Measurements from ENCODE around the gene AUTS2.

Gene AUTS2

GRCh38 chr7:69599955-69600709 is 1.9 kb downstream of the AUTS2 start:
- DNase-seq (ENCODE audit: low read depth, low spot score), result no peak

- DNase-seq (ENCODE audit: low read depth, low spot score), result no peak
Observed at GRCh38 chr7:69600710-69601519, 2.6 kb downstream of the AUTS2 start.

DNA sequence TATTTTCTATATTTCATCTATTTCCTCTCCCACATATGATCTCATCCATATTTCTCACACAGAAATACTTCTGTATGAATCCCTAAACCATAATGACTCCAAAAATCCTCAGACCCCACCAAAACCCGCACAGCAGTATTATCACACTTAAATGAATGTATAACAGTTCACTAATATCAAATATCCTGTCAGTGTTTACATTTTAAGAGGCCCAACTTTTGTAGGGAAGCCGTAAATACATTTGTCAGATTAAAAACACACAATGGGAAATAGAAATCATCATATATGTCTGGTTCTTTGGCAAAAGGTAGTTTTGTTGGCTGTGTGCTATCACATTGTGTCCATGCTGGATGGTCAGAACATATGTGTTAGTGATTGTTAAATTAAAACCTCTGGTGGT is 4.2 kb downstream of the AUTS2 start:
- no peak for DNase-seq (ENCODE audit: low read depth, low spot score)

GRCh38 chr7:69603351-69603750 is 5.1 kb downstream of the AUTS2 start:
- DNase-seq (ENCODE audit: low read depth, low spot score), result no peak

DNA sequence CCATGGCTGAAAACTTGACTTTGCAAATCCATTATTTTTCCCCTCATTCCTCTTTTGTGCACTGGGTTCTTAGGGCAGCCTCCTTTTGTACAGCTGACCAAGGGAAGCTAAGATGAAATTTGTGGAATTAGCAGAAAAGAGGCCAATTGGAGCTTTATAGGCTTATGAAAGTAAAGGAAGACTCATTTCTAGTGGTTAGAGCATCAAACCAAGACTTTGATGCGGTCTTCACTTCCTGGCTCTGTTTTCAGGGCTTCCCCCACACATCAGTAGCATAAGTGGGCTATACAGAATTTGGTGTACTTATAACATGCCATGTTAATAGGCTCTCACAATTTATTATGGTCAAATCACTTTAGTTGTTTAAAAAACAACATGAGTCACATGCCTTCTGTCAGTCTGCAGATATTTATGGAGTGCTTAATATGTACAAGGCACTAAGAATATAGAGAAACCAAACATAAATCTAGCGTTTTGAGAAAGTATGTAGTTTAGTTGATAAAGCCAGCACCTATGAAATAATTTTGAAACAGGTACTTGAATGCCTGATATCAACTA is 5.7 kb downstream of the AUTS2 start:
- DNase-seq (ENCODE audit: low read depth, low spot score), result no peak

DNA sequence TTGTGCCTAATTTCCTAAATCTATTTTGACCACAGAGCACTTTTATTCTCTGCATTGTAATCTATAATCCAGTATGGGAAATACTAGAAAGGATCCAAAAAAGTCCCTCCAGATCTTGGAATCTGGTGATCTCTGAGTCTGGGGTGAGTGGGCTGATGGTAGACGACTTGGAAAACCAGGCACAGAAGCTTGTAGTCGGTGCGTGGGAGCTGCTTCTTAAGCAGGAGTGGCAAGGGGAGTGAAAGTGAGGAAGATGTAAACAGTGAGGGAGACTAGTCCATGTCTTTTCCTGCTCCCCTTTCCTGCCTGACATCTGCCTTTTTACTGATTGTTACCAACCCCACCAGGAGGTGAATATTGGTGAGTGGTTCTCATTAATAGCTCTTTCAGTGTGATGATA is 6.8 kb downstream of the AUTS2 start:
- no peak for DNase-seq (ENCODE audit: low read depth, low spot score)

GRCh38 chr7:69605546-69605945 is 7.3 kb downstream of the AUTS2 start:
- DNase-seq (ENCODE audit: low read depth, low spot score), result no peak

GRCh38 chr7:69608049-69608448 is 9.8 kb downstream of the AUTS2 start:
- DNase-seq (ENCODE audit: low read depth, low spot score), result no peak

DNA sequence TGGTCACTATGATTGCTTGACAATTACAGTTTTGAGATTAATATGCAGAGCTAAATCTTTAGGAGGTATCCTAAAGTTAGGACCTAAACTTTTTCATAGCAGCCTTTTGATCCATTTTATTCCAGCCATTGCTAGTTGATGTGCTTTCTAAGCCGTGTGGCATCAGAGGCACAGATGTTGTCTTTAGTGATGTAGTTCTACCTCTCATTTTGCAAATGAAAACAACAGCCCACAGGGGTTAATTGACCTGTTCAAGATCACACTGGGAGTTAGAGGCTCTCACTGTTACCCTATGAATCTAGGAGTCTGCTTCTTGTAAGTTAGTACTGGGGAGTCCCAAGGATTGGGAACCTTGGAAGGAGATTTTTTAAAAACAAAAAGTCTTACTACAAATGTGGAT is 10.6 kb downstream of the AUTS2 start:
- DNase-seq (ENCODE audit: low read depth, low spot score), result no peak

GRCh38 chr7:69609541-69610373 is 11.5 kb downstream of the AUTS2 start:
- DNase-seq (ENCODE audit: low read depth, low spot score), result no peak

GRCh38 chr7:69610374-69611084 is 12.3 kb downstream of the AUTS2 start:
- DNase-seq (ENCODE audit: low read depth, low spot score), result no peak

DNA sequence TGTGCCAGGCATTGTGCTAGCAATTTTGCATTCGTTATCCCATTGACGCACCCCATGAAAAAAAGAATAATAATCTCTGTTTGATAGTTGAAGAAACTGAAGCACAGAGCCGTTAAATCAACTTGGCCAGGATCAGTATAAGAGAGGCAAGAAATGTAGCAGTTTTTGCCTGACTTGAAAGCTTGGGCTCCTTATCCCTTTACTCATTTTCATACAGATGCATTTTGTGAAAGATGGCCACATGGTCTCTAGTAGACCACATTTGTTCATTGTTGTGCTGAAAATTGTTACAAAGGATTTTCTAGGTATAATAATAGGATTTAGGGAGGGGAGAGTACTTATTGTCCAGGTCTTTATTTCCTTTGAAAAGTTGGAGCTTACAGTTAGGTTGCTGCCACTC is 14.7 kb downstream of the AUTS2 start:
- DNase-seq (ENCODE audit: low read depth, low spot score), result no peak

- DNase-seq (ENCODE audit: low read depth, low spot score), result no peak
Observed at GRCh38 chr7:69613846-69614245, 15.6 kb downstream of the AUTS2 start.

- no peak for DNase-seq (ENCODE audit: low read depth, low spot score)
Observed at GRCh38 chr7:69615685-69616084, 17.4 kb downstream of the AUTS2 start.

DNA sequence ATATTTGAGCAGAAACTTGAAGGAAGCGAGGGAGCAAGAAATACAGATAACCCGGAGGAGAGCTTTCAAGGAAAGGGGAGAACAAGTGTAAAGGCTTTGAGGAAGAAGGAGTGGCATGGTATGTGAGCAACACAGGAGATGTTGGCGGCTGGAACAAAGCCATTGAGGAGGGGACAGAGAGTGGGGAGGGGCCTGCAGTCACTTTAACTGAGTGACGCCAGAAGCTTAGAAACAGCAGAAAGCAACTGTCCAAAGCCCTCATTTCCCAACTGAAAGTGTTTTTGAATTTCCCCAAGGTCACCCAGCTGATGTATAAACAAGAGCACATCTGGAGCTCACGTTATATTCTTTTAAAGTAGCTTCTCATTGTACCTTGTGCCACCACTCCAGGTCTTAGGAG is 19.1 kb downstream of the AUTS2 start:
- no peak for DNase-seq (ENCODE audit: low read depth, low spot score)

- no peak for DNase-seq (ENCODE audit: low read depth, low spot score)
Observed at GRCh38 chr7:69619054-69619453, 20.8 kb downstream of the AUTS2 start.

DNA sequence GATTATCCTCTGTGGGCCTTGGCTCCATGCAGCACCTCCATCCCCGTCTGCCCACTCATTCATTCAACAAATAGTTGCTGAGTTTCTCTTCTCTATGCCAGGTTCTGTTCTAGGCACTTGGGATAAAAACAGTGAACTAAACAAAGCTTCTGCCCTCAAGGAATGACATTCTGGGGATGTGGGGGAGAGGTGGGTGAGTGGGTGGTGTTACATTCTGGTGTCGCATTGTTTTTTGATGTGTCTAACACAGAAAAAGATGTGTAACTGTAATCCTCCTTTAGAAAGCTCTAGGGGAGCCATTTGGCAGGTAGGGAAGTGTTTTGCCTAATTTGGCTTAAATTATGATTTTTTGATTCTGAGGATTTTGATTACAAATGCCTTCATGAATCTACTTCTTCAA is 21.4 kb downstream of the AUTS2 start:
- DNase-seq (ENCODE audit: low read depth, low spot score), result no peak

DNA sequence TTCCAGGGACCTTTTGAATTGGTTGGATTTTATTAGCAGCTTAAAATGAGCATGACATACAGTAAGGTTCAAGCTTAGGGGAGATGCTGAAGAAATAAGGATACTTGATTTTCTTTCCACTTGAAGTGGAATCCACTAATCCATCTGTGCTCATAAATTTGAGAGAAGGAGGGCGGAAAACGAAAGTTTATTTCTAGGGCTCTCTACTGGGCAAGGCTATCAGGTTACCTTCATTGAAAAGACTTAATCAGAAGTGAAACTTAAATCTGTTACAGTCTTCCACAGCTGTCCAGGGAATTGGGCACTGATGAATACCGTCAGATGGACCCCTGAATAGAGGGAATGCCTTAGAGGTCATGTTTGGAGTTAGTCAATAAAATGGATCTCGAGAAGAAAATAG is 21.8 kb downstream of the AUTS2 start:
- no peak for DNase-seq (ENCODE audit: low read depth, low spot score)

DNA sequence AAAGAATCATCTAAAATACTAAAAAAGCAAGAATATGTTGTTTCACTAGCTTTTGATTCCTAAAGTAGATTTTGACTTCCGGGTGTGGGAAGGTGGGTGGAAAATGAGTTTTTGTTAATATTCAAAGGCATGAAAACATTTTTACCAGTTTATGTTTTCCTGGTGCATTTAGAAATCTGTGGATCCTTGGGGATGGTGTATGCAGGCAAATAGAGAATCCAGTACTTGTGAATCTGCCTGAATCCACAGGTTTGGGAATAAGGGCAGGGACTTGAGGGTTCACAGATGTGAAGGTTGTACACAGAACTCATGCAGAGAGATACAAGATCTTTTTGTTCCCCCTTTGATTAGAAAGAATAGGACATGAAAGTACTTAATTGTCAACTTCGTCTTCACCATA is 22.4 kb downstream of the AUTS2 start:
- DNase-seq (ENCODE audit: low read depth, low spot score), result no peak

DNA sequence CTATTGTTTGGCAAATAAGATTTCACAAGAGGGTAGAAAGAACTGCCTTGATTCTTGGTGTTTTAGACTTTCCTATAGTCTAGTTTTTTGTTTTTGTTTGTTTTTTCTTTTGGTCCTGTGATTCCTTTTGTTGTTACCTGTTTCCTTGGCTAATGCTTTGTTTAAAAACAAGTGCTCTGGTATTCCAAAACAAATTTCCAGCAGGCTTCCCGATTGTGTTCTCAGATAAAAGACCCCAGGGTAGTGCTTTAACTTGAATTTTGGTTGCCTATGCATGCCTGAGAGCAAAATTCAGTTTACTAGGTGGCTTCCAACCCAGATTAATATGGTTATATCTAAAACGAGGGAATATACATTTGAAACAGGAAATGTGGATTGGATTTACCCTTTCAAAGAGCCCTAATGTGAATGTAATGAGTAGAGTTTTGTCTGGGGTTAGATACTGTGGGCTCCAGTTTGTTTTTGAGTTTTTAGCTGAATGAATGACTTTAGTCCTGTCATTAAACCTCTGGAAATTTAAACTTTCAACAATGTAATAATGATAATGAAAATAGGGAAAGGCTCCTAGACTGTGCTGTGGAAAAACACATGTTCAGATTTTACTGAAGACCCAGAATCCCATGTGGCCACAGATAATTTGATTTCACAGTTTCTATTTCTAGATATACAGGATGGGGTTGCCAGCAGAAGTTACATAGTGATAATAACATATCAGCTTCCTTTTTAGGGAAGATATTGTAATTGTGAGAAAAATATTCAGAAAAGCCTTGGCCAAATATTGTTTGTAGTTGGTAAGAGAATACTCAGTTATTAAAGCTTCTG is 23.9 kb downstream of the AUTS2 start:
- no peak for DNase-seq (ENCODE audit: low read depth, low spot score)
